Transverse colon (tissue), 4 donors: ENCODE measurements around the gene GTF2IRD1. TPM values are rescaled to one million over a fixed set of nuclear protein-coding genes. Genes with fewer than 3 reads are reported as not detected.

Experiments used
- DNase-seq: peaks from one replicate; pipeline ENCODE4 v3.0.0-alpha.2; 2019
- H3K27ac ChIP-seq, 4 donors: fragments of 200-600 bp; sonication (generic); 2 replicates each; pipeline ENCODE4 v1.5.1; 2016 to 2018; ENCODE audit warnings: inconsistent platforms in 4 of 4
- H3K27me3 ChIP-seq: fragments of 200-600 bp; sonication (generic); 2 replicates; pipeline ENCODE4 v1.5.1; 2017; ENCODE audit warnings: inconsistent platforms
- H3K36me3 ChIP-seq, 4 donors: fragments of 200-600 bp; sonication (generic); 2 replicates each; pipeline ENCODE4 v1.5.1; 2017 to 2019; ENCODE audit warnings: inconsistent platforms in 4 of 4
- H3K4me1 ChIP-seq, 4 donors: fragments of 200-600 bp; sonication (generic); 2 replicates each; pipeline ENCODE4 v1.5.1; 2017 to 2020; ENCODE audit warnings: inconsistent platforms in 4 of 4
- H3K4me3 ChIP-seq, 4 donors: fragments of 200-600 bp; sonication (generic); 1 replicate in 1 of 4; 2 replicates in 3 of 4; pipeline versions ENCODE4 v1.5.1 to v1.6.1; 2017 to 2019; ENCODE audit warnings: inconsistent platforms in 4 of 4
- H3K9me3 ChIP-seq, 2 donors: fragments of 200-600 bp; sonication (generic); 2 replicates each; pipeline ENCODE4 v1.5.1; 2017 to 2019; ENCODE audit warnings: inconsistent platforms in 2 of 2
- CTCF ChIP-seq, 5 experiments: fragments of 200-600 bp in 3 of 5; fragments of 450-650 bp in 2 of 5; sonication (generic) in 3 of 5; IDR thresholded peaks; 1 replicate in 2 of 5; 2 replicates in 3 of 5; pipeline ENCODE4 v1.5.1; 2016 to 2017; ENCODE audit warnings: antibody characterized with exemption in 5 of 5, inconsistent platforms in 3 of 5, mild to moderate bottlenecking in 2 of 5, moderate library complexity in 1 of 5
- EP300 ChIP-seq: sonication (generic); formaldehyde crosslinking; IDR thresholded peaks from one replicate; pipeline ENCODE4 v1.6.1; 2017; ENCODE audit warnings: antibody characterized with exemption, low read depth
- POLR2A ChIP-seq: fragments of 450-650 bp; IDR thresholded peaks from one replicate; pipeline ENCODE4 v1.6.1; 2016; ENCODE audit warnings: antibody characterized with exemption, mild to moderate bottlenecking, moderate library complexity
- POLR2AphosphoS5 ChIP-seq, 3 donors: sonication (generic); formaldehyde crosslinking; IDR thresholded peaks; one replicate each; pipeline ENCODE4 v1.6.1; 2016; ENCODE audit warnings: antibody characterized with exemption in 3 of 3
- WGBS, 2 donors: methylation state at CpG; one replicate each; pipeline ENCODE4 v1.1.5; 2018; ENCODE audit warnings: low coverage in 1 of 2; 5-methylcytosine and 5-hydroxymethylcytosine counted together
- in situ Hi-C, 4 donors: fragments of 200-750 bp; cut with MboI; loops; one replicate each; pipeline versions ENCODE4 v1.15.0 to v1.15.1; 2017; ENCODE audit warnings: low sequenced_read_pairs in 3 of 4, low pct_ligation_motif_present in 1 of 4, low pct_unique_long_range_greater_than_20kb in 1 of 4
- intact Hi-C: fragments of 100-400 bp; cut with DNase I; formaldehyde crosslinking; loops from one replicate; pipeline ENCODE4 v1.15.1; 2023; ENCODE audit warnings: low total_unique reads
- total RNA-seq, 4 donors: library from RNA; depleted of rRNA; stranded (reverse); fragments of >200 nt; gene quantifications; one replicate each; pipeline ENCODE4 v1.1.0, GENCODE V29; 2016

GTF2IRD1 gene
- total RNA-seq, 4 donors from 2014 or later: 4.6 to 22.4 (median 14.7) TPM

- Histone ChIP-seq H3K9me3 (no peaks in the 10 kb centered on the region), H3K4me1 (peaks cover 0 to 11% (median 4%) of the 10 kb centered on the region in 4 donors), H3K27me3 (no peaks in the 10 kb centered on the region), H3K4me3 (no peak overlapping the region), H3K27ac (peak overlapping the region; percentile 25 to 55 (median 52)), H3K36me3 (no peaks in the 10 kb centered on the region)
- WGBS, 2 donors: 59% methylated on average over 14 of the region's 14 CpGs; no CpG with 5 or more reads in 1 of the 2 donors
- DNase-seq: peak; percentile 32
- TF ChIP-seq POLR2AphosphoS5 (IDR thresholded peaks at IDR 0.05): no peak
- TF ChIP-seq CTCF (IDR thresholded peaks at IDR 0.05): no peak
- no peak for TF ChIP-seq POLR2A
- no peak for TF ChIP-seq EP300
- intact Hi-C loops: loop anchor here (10.0 kb wide), 1 partner anchor 58 kb away; no protein-coding TSS in a partner anchor
- in situ Hi-C loops: loop anchor here in 1 of 4 donors (10.0 kb wide), 1 partner anchor 58 kb away; no protein-coding TSS in a partner anchor
Observed at GRCh38 chr7:74502216-74502891, 48.6 kb downstream of the GTF2IRD1 start.

DNA sequence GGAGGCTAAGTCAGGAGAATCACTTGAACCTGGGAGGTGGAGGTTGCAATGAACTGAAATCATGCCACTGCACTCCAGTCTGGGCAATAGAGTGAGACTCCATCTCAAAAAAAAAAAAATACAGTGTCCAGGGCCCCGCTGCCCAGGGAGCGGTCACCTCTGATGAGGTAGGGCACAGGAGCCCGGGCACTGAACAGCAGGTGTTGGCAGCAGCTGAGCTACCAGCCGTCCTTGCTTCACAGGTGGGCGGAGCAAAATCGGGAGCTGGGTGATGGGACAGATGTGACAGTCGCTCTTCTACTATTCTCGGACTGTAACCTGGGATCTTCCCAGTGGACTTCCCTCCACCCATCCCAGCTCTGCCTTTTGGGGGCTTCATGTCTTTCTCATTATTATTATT is 49.4 kb downstream of the GTF2IRD1 start:
- no peak for TF ChIP-seq CTCF (IDR thresholded peaks at IDR 0.05)
- Histone ChIP-seq H3K9me3 (no peaks in the 10 kb centered on the region), H3K27me3 (no peaks in the 10 kb centered on the region), H3K36me3 (no peaks in the 10 kb centered on the region), H3K27ac (peak overlapping the region in 1 of 4 donors; percentile 51), H3K4me1 (peaks cover 0 to 11% (median 4%) of the 10 kb centered on the region in 4 donors), H3K4me3 (no peak overlapping the region)
- intact Hi-C loops (loop anchor here (10.0 kb wide), 1 partner anchor 58 kb away; no protein-coding TSS in a partner anchor), in situ Hi-C loops (loop anchor here in 1 of 4 donors (10.0 kb wide), 1 partner anchor 58 kb away; no protein-coding TSS in a partner anchor)
- WGBS, 2 donors: 74% methylated on average over 8 of the region's 8 CpGs; no CpG with 5 or more reads in 1 of the 2 donors
- no peak for DNase-seq

DNA sequence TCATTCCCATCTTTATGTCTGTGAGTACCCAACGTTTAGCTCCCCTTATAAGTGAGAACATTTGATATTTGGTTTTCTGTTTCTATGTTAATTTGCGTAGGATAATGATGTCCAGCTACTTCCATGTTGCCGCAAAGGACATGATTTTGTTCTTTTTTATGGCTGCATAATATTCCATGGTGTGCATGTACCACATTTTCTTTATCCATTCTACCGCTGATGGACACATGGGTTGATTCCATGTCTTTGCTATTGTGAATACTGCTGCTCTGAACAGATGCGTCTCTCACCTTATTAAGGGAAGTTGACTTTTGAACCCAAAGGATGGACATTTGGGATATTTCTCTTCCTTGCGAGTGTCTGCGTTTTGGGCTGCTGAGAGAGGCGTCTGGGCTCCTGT is 50.2 kb downstream of the GTF2IRD1 start:
- in situ Hi-C loops: loop anchor here in 1 of 4 donors (10.0 kb wide), 1 partner anchor 59 kb away; no protein-coding TSS in a partner anchor
- no peaks in the 10 kb centered on the region for H3K36me3 ChIP-seq
- no peak for DNase-seq
- H3K4me3 ChIP-seq: no peak overlapping the region
- intact Hi-C loops: loop anchor here (10.0 kb wide), 1 partner anchor 59 kb away; no protein-coding TSS in a partner anchor
- TF ChIP-seq CTCF (IDR thresholded peaks at IDR 0.05): no peak
- TF ChIP-seq POLR2AphosphoS5 (IDR thresholded peaks at IDR 0.05): no peak
- no peaks in the 10 kb centered on the region for H3K27me3 ChIP-seq
- no peaks in the 10 kb centered on the region for H3K9me3 ChIP-seq
- no peak overlapping the region for H3K27ac ChIP-seq
- 93% methylated on average over 8 of the region's 8 CpGs for WGBS, 2 donors
- peaks cover 0 to 11% (median 4%) of the 10 kb centered on the region in 4 donors for H3K4me1 ChIP-seq

GRCh38 chr7:74505471-74506324 is 52.0 kb downstream of the GTF2IRD1 start:
- in situ Hi-C loops: loop anchor here in 1 of 4 donors (10.0 kb wide), 1 partner anchor 61 kb away; no protein-coding TSS in a partner anchor
- Histone ChIP-seq H3K4me1 (peaks cover 0 to 11% (median 4%) of the 10 kb centered on the region in 4 donors), H3K27me3 (no peaks in the 10 kb centered on the region), H3K9me3 (no peaks in the 10 kb centered on the region), H3K36me3 (no peaks in the 10 kb centered on the region), H3K4me3 (no peak overlapping the region), H3K27ac (peak overlapping the region; percentile 37 to 55 (median 44))
- WGBS, 2 donors: 57% methylated on average over 18 of the region's 20 CpGs; no CpG with 5 or more reads in 1 of the 2 donors
- intact Hi-C loops: loop anchor here (2.0 to 10.0 kb wide), 2 partner anchors 61 to 71 kb away; no protein-coding TSS in a partner anchor
- no peak for TF ChIP-seq POLR2AphosphoS5 (IDR thresholded peaks at IDR 0.05)
- no peak for TF ChIP-seq EP300
- TF ChIP-seq POLR2A: no peak
- no peak for TF ChIP-seq CTCF (IDR thresholded peaks at IDR 0.05)
- no peak for DNase-seq
